Measurements from ENCODE around the gene TMEM129. TPM values are rescaled to one million over a fixed set of nuclear protein-coding genes. Genes with fewer than 3 reads are reported as not detected.
A peak's percentile ranks its signal among the peaks of the same experiment; 100 is the strongest.

Gene TMEM129
- total RNA-seq, 1 donor from 2014 or later, result 29.6 TPM

DNA sequence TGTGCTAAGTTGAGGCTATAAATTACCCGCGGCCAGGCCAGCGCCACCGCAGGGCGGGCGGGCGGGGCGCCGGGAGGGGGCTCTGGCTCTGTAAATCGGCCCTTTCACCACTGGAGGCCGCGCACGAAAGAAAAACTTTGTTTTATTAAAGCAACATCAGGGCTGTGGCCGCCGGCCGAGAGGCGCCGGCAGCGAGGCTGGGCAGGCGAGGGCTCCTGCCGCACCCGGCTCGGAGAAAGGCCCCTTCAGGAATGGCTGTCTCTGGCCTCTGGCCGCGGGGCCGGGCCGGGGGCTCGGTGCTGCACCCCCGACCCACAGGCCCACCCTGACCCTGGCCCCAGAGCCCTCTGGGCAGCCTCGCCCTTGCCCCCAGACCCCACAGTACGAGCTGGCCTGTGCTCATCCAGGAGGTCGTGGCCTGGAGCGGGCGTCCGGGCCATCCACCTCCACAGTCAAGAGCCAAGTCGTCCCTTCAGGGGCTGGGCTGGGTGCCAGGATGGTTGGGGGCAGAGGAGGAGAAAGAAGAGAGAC, 42.5 kb upstream of the TMEM129 start:
- Histone ChIP-seq H3K4me3 (peak overlapping the region; percentile 49), H3K4me1 (peaks cover 36% of the 10 kb centered on the region), H3K36me3 (no peaks in the 10 kb centered on the region), H3K27me3 (ENCODE audit: low read depth) (peaks cover 20% of the 10 kb centered on the region), H3K27ac (replicated peaks) (peak overlapping the region; percentile 38), H3K9me3 (replicated peaks) (no peaks in the 10 kb centered on the region)
- no peak for DNase-seq
- TF ChIP-seq CTCF (IDR thresholded peaks at IDR 0.05; ENCODE audit: borderline replicate concordance), result peak; percentile 39
- intact Hi-C loops (cut with micrococcal nuclease), result no loop called here

GRCh38 chr4:1763070-1763549, 42.0 kb upstream of the TMEM129 start:
- no peak for TF ChIP-seq CTCF (IDR thresholded peaks at IDR 0.05; ENCODE audit: borderline replicate concordance)
- Histone ChIP-seq H3K27ac (replicated peaks) (no peak overlapping the region), H3K36me3 (no peaks in the 10 kb centered on the region), H3K27me3 (ENCODE audit: low read depth) (peaks cover 15% of the 10 kb centered on the region), H3K4me1 (peaks cover 36% of the 10 kb centered on the region), H3K4me3 (peak overlapping the region; percentile 49), H3K9me3 (replicated peaks) (no peaks in the 10 kb centered on the region)
- intact Hi-C loops (cut with micrococcal nuclease), result no loop called here
- no peak for DNase-seq

GRCh38 chr4:1762264-1763010, 41.3 kb upstream of the TMEM129 start:
- TF ChIP-seq CTCF (IDR thresholded peaks at IDR 0.05; ENCODE audit: borderline replicate concordance), result no peak
- H3K27me3 ChIP-seq (ENCODE audit: low read depth), result peaks cover 13% of the 10 kb centered on the region
- no peaks in the 10 kb centered on the region for H3K9me3 ChIP-seq (replicated peaks)
- no peak overlapping the region for H3K4me3 ChIP-seq
- DNase-seq, result no peak
- peaks cover 36% of the 10 kb centered on the region for H3K4me1 ChIP-seq
- no peaks in the 10 kb centered on the region for H3K36me3 ChIP-seq
- intact Hi-C loops (cut with micrococcal nuclease), result no loop called here
- H3K27ac ChIP-seq (replicated peaks), result no peak overlapping the region

DNA sequence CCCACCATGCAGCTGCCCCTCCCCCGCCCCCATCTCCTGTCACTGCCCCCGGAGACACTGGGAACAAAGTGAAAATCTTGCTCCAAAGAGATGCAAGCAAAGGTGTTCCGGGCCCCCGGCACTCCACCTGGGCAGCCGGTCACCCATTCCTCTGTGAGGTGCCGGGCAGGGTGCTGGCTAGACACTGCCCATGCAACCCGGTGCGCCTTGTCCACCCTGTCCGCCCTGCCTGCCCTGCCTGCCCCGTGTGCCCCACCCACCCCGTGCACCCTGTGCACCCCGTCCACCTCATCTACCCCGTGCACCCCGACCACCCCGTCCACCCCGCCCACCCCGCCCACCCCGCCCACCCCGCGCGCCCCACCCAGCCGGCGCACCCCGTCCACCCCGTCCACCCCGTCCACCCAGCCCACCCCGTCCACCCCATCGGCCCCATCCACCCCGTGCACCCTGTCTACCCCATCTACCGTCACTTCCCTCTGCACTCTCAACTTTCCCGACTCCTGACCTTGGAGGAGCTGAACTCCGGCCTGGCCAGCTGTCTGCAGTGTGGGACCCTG, 40.1 kb upstream of the TMEM129 start:
- no peak for DNase-seq
- Histone ChIP-seq H3K4me1 (peaks cover 27% of the 10 kb centered on the region), H3K27me3 (ENCODE audit: low read depth) (peaks cover 4% of the 10 kb centered on the region), H3K4me3 (no peak overlapping the region), H3K27ac (replicated peaks) (peak overlapping the region; percentile 67), H3K9me3 (replicated peaks) (no peaks in the 10 kb centered on the region), H3K36me3 (no peaks in the 10 kb centered on the region)
- intact Hi-C loops (cut with micrococcal nuclease), result no loop called here
- TF ChIP-seq CTCF (IDR thresholded peaks at IDR 0.05; ENCODE audit: borderline replicate concordance), result no peak

GRCh38 chr4:1760521-1761071, 39.5 kb upstream of the TMEM129 start:
- intact Hi-C loops (cut with micrococcal nuclease), result no loop called here
- Histone ChIP-seq H3K4me1 (peaks cover 27% of the 10 kb centered on the region), H3K36me3 (no peaks in the 10 kb centered on the region), H3K4me3 (no peak overlapping the region), H3K27ac (replicated peaks) (peak overlapping the region; percentile 67), H3K27me3 (ENCODE audit: low read depth) (peaks cover 4% of the 10 kb centered on the region), H3K9me3 (replicated peaks) (no peaks in the 10 kb centered on the region)
- DNase-seq, result no peak
- TF ChIP-seq CTCF (IDR thresholded peaks at IDR 0.05; ENCODE audit: borderline replicate concordance), result no peak
